Lower lobe of right lung (tissue), 2 donors: Measurements from ENCODE around the gene VWA5B2. TPM values are rescaled to one million over a fixed set of nuclear protein-coding genes. Genes with fewer than 3 reads are reported as not detected.

Source experiments
- ATAC-seq, 2 donors: fragments of 200-7000 bp; cut with Tn5 transposase; one replicate each; pipeline ENCODE4 v1.9.1; 2020 to 2022; ENCODE audit warnings: mild to moderate bottlenecking in 2 of 2, moderate library complexity in 2 of 2
- DNase-seq: peaks from one replicate; pipeline ENCODE4 v3.0.0-alpha.2; 2020
- H3K27ac ChIP-seq: fragments of 200-600 bp; one replicate; pipeline ENCODE4 v1.8.0; 2022
- H3K27me3 ChIP-seq: fragments of 200-600 bp; one replicate; pipeline ENCODE4 v1.8.0; 2022; ENCODE audit warnings: low read depth
- H3K36me3 ChIP-seq: fragments of 200-600 bp; one replicate; pipeline ENCODE4 v1.8.0; 2022; ENCODE audit warnings: mild to moderate bottlenecking
- H3K4me1 ChIP-seq: fragments of 200-600 bp; one replicate; pipeline ENCODE4 v1.8.0; 2022
- H3K4me3 ChIP-seq: fragments of 200-600 bp; one replicate; pipeline ENCODE4 v1.8.0; 2022; ENCODE audit warnings: mild to moderate bottlenecking
- H3K9me3 ChIP-seq: fragments of 200-600 bp; one replicate; pipeline ENCODE4 v1.8.0; 2022
- intact Hi-C: fragments of 100-400 bp; cut with DNase I; formaldehyde crosslinking; loops from one replicate; pipeline ENCODE4 v1.11.0; 2022
- total RNA-seq: library from RNA; stranded (reverse); fragmentation: NEBNext Ultra II Directional; extraction: Animal tissue kit (Norgen Biotek cat#: 25700); gene quantifications from one replicate; pipeline ENCODE4 v1.2.1, GENCODE V29; 2021
- TF ChIP-seq, protein P1 (sequence below): fragments of 200-600 bp; IDR thresholded peaks from one replicate; pipeline ENCODE4 v1.8.0; 2022; ENCODE audit warnings: antibody characterized with exemption, mild to moderate bottlenecking
- donor health status: DM: no; HTN: yes; CAD: no; lungs with severe emphysema.

Gene VWA5B2
- total RNA-seq, 1 donor from 2014 or later, result 0.47 TPM

DNA sequence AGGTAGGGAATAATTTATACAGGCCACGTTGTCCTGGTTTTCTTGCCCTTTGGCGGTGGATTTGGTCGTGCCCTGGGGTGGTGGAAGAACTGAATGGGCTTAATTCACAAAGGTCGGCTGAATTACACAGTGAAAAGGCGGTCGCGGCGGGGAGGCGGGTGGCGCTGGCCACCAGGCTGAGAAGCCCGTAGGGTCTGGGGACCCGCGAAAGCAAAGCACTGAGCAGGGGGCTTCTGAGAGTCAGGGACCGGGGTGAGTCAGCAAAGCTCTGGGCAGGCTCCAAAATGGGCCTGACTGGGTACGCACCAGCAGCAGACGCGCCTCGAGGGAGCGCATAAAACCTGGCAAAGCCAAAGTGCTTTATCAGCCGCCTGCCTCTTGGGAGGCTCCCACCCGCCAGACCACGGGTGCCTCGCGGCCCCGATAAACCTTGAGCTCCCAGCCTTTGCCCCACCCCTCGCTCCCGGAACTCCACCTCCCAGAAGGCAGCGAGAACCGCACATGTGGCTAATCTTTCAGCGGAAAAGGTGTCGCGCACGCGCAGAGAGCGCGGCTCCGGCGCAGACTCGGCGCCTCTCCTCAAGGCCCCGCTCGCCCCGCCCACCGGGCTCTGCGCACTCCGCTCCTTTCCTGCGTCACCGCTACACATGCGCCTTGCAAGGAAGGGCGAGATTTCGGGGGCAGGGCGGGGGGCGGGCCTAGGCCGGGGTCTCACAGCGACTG is 43.8 kb upstream of the VWA5B2 start:
- Histone ChIP-seq H3K27ac (peak overlapping the region; percentile 86), H3K9me3 (no peaks in the 10 kb centered on the region), H3K4me3 (peak overlapping the region; percentile 99), H3K4me1 (peaks cover 25% of the 10 kb centered on the region), H3K27me3 (no peaks in the 10 kb centered on the region), H3K36me3 (peaks cover 66% of the 10 kb centered on the region)
- DNase-seq, result peak; percentile 100
- intact Hi-C loops, result no loop called here
- peak; percentile 99 for ATAC-seq
- TF ChIP-seq, protein P1, sequence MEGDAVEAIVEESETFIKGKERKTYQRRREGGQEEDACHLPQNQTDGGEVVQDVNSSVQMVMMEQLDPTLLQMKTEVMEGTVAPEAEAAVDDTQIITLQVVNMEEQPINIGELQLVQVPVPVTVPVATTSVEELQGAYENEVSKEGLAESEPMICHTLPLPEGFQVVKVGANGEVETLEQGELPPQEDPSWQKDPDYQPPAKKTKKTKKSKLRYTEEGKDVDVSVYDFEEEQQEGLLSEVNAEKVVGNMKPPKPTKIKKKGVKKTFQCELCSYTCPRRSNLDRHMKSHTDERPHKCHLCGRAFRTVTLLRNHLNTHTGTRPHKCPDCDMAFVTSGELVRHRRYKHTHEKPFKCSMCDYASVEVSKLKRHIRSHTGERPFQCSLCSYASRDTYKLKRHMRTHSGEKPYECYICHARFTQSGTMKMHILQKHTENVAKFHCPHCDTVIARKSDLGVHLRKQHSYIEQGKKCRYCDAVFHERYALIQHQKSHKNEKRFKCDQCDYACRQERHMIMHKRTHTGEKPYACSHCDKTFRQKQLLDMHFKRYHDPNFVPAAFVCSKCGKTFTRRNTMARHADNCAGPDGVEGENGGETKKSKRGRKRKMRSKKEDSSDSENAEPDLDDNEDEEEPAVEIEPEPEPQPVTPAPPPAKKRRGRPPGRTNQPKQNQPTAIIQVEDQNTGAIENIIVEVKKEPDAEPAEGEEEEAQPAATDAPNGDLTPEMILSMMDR, result no peak

- TF ChIP-seq, protein P1, result no peak
- Histone ChIP-seq H3K9me3 (no peaks in the 10 kb centered on the region), H3K27ac (peak within 1 kb of the TSS; percentile 86), H3K27me3 (no peaks in the 10 kb centered on the region), H3K36me3 (peaks cover 66% of the 10 kb centered on the region), H3K4me1 (peaks cover 25% of the 10 kb centered on the region), H3K4me3 (peak within 1 kb of the TSS; percentile 99)
- DNase-seq (peak; percentile 76), ATAC-seq (peak; percentile 49 to 53)
- intact Hi-C loops, result no loop called here
Observed at GRCh38 chr3:184186184-184186901, 43.0 kb upstream of the VWA5B2 start, which contains the start of gene ABCF3. Gene ABCF3, plus strand, starts transcription at chr3:184186199. Its CDS starts 9 bp downstream, at chr3:184186208.

- DNase-seq (no peak), ATAC-seq (no peak)
- H3K27me3 ChIP-seq, result no peaks in the 10 kb centered on the region
- peaks cover 25% of the 10 kb centered on the region for H3K4me1 ChIP-seq
- peak overlapping the region; percentile 99 for H3K4me3 ChIP-seq
- intact Hi-C loops, result no loop called here
- H3K9me3 ChIP-seq, result no peaks in the 10 kb centered on the region
- peak overlapping the region; percentile 31 for H3K27ac ChIP-seq
- TF ChIP-seq, protein P1, result no peak
- H3K36me3 ChIP-seq, result peaks cover 66% of the 10 kb centered on the region
Observed at GRCh38 chr3:184186902-184187207, 42.5 kb upstream of the VWA5B2 start.

DNA sequence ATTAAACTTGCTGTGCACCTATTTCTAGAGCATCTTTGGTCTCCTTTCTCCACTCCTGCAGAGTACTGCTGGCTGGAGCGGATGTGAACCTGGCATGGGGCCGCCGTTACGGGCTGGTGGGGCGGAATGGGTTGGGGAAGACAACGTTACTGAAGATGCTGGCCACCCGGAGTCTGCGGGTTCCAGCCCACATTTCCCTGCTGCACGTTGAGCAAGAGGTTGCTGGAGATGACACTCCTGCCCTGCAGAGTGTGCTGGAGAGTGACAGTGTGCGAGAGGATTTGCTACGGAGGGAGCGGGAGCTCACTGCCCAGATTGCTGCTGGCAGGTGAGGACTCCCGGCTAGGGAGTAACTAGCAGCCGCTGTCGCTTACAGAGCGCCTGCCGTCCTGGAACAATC is 41.3 kb upstream of the VWA5B2 start:
- TF ChIP-seq, protein P1, result no peak
- Histone ChIP-seq H3K9me3 (no peaks in the 10 kb centered on the region), H3K4me1 (peaks cover 25% of the 10 kb centered on the region), H3K27ac (no peak overlapping the region), H3K4me3 (no peak overlapping the region), H3K36me3 (peaks cover 66% of the 10 kb centered on the region), H3K27me3 (no peaks in the 10 kb centered on the region)
- ATAC-seq (no peak), DNase-seq (no peak)
- intact Hi-C loops, result no loop called here

DNA sequence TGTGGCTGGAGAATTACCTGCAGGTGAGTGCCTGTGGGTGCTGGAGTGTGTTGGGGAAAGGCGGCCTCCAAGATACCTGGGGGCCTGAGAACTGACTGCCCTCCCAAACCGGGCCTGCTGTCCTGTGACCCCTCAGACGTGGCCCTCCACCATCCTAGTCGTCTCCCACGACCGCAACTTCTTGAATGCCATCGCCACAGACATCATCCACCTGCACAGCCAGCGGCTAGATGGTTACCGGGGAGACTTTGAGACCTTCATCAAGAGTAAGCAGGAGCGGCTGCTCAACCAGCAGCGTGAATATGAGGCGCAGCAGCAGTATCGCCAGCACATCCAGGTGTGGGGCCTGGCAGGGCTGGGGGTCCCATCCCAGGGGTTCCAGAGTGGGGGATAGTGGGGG is 40.0 kb upstream of the VWA5B2 start:
- peaks cover 66% of the 10 kb centered on the region for H3K36me3 ChIP-seq
- TF ChIP-seq, protein P1, result no peak
- peaks cover 25% of the 10 kb centered on the region for H3K4me1 ChIP-seq
- H3K27me3 ChIP-seq, result no peaks in the 10 kb centered on the region
- no peaks in the 10 kb centered on the region for H3K9me3 ChIP-seq
- no peak overlapping the region for H3K4me3 ChIP-seq
- DNase-seq, result no peak
- intact Hi-C loops, result no loop called here
- no peak for ATAC-seq
- no peak overlapping the region for H3K27ac ChIP-seq
